GM12801 (cell line): ENCODE measurements around the gene LSP1.

Experiments used
- TF ChIP-seq, protein P1 (sequence below): IDR thresholded peaks from one replicate; pipeline ENCODE4 v1.5.1; 2011; ENCODE audit warnings: control low read depth; ENCODE audit not compliant: insufficient read length; ENCODE audit errors: extremely low read depth

LSP1 gene

GRCh38 chr11:1887451-1888346 lies 34.8 kb downstream of the LSP1 start:
- TF ChIP-seq, protein P1, sequence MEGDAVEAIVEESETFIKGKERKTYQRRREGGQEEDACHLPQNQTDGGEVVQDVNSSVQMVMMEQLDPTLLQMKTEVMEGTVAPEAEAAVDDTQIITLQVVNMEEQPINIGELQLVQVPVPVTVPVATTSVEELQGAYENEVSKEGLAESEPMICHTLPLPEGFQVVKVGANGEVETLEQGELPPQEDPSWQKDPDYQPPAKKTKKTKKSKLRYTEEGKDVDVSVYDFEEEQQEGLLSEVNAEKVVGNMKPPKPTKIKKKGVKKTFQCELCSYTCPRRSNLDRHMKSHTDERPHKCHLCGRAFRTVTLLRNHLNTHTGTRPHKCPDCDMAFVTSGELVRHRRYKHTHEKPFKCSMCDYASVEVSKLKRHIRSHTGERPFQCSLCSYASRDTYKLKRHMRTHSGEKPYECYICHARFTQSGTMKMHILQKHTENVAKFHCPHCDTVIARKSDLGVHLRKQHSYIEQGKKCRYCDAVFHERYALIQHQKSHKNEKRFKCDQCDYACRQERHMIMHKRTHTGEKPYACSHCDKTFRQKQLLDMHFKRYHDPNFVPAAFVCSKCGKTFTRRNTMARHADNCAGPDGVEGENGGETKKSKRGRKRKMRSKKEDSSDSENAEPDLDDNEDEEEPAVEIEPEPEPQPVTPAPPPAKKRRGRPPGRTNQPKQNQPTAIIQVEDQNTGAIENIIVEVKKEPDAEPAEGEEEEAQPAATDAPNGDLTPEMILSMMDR, result no peak

- TF ChIP-seq, protein P1, result no peak
Observed at GRCh38 chr11:1888347-1888753, 35.5 kb downstream of the LSP1 start.

- TF ChIP-seq, protein P1, result no peak
Observed at GRCh38 chr11:1888811-1889210, 35.9 kb downstream of the LSP1 start.

DNA sequence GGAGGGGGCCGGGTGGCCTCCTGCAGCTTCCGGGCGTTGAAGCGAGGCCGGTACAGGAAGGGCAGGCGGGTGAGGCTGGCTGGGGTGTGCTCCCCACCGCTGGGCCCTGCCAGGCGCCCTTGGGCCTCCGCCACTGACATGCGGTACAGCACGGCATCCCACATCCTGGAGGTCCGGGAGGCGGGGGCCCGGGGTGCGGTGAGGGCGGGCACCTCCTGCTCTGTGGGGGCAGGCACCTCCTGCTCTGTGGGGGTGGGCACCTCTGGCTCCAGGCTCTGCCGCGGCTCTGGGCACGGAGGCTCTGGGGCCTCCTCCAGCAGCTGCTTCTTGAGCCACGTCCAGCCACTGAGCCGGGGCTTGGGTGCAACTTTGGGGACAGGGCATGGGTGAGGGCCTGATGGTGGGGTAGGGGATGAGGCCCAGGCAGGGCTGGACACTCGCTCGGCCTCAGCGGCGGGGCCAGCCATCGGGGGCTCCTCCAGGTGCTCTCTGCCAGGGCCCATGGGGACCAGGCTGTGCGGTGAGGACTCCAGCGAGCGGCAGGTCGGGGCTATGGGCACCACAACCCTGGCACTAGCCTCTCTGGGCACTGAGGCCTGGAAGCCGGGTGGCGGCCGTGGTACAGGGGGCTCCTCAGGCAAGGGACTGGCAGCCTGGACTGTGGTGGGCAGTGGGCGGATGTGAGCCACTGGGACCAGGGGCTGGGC lies 36.5 kb downstream of the LSP1 start:
- TF ChIP-seq, protein P1, result no peak

- TF ChIP-seq, protein P1, result no peak
Observed at GRCh38 chr11:1889941-1890855, 37.3 kb downstream of the LSP1 start.

GRCh38 chr11:1890856-1891830 lies 38.3 kb downstream of the LSP1 start:
- TF ChIP-seq, protein P1, result no peak
